Neural crest cell (in vitro differentiated cells): ENCODE results near the gene ROBO1. TPM values are rescaled to one million over a fixed set of nuclear protein-coding genes. Genes with fewer than 3 reads are reported as not detected.

Experiments used
- DNase-seq: peaks from one replicate; pipeline ENCODE4 v3.0.0; 2021; ENCODE audit warnings: low read depth, mixed read lengths, low spot score
- H3K27ac Mint-ChIP-seq: one replicate; pipeline ENCODE4 v1.8.0; 2021; ENCODE audit warnings: mild to moderate bottlenecking, mixed read lengths; ENCODE audit not compliant: unreplicated experiment
- H3K27me3 Mint-ChIP-seq: 2 replicates; pipeline ENCODE4 v1.8.0; 2021; ENCODE audit warnings: low read depth, mild to moderate bottlenecking, mixed read lengths
- H3K36me3 Mint-ChIP-seq: 2 replicates; pipeline ENCODE4 v1.8.0; 2021; ENCODE audit warnings: low read depth, mild to moderate bottlenecking, mixed read lengths
- H3K4me1 Mint-ChIP-seq: 2 replicates; pipeline ENCODE4 v1.8.0; 2021; ENCODE audit warnings: mixed read lengths
- H3K4me3 Mint-ChIP-seq: one replicate; pipeline ENCODE4 v1.8.0; 2021; ENCODE audit warnings: mild to moderate bottlenecking, mixed read lengths
- H3K9me3 Mint-ChIP-seq: 2 replicates; pipeline ENCODE4 v1.8.0; 2021; ENCODE audit warnings: mixed read lengths
- CTCF ChIP-seq: fragments of 200-600 bp; sonication (generic); conservative IDR thresholded peaks from 2 replicates; pipeline ENCODE4 v1.5.0; 2021; ENCODE audit warnings: antibody characterized with exemption, mild to moderate bottlenecking
- total RNA-seq: library from RNA; stranded (reverse); gene quantifications from 2 replicates; pipeline ENCODE4 v1.2.1, GENCODE V29; 2021

ROBO1 gene
- total RNA-seq, 1 donor from 2014 or later: 88.7 TPM

- DNase-seq: no peak
- no peak overlapping the region for H3K27ac Mint-ChIP-seq
- H3K4me1 Mint-ChIP-seq: peaks cover 14% of the 10 kb centered on the region
- no peaks in the 10 kb centered on the region for H3K27me3 Mint-ChIP-seq
- no peak for TF ChIP-seq CTCF
- peaks cover 10% of the 10 kb centered on the region for H3K36me3 Mint-ChIP-seq
- no peak overlapping the region for H3K4me3 Mint-ChIP-seq
- H3K9me3 Mint-ChIP-seq: no peaks in the 10 kb centered on the region
Observed at GRCh38 chr3:78717041-78717440, 1050.8 kb downstream of the ROBO1 start.

GRCh38 chr3:78712941-78713340, 1054.9 kb downstream of the ROBO1 start:
- Mint-ChIP-seq H3K27me3 (no peaks in the 10 kb centered on the region), H3K4me1 (peaks cover 15% of the 10 kb centered on the region), H3K27ac (no peak overlapping the region), H3K9me3 (no peaks in the 10 kb centered on the region), H3K4me3 (no peak overlapping the region), H3K36me3 (peaks cover 10% of the 10 kb centered on the region)
- no peak for TF ChIP-seq CTCF
- no peak for DNase-seq

- no peak for DNase-seq
- no peaks in the 10 kb centered on the region for H3K27me3 Mint-ChIP-seq
- peaks cover 20% of the 10 kb centered on the region for H3K4me1 Mint-ChIP-seq
- no peaks in the 10 kb centered on the region for H3K9me3 Mint-ChIP-seq
- H3K36me3 Mint-ChIP-seq: peaks cover 7% of the 10 kb centered on the region
- H3K27ac Mint-ChIP-seq: no peak overlapping the region
- no peak overlapping the region for H3K4me3 Mint-ChIP-seq
- no peak for TF ChIP-seq CTCF
Observed at GRCh38 chr3:78712270-78712669, 1055.5 kb downstream of the ROBO1 start.

- Mint-ChIP-seq H3K27me3 (no peaks in the 10 kb centered on the region), H3K36me3 (peaks cover 3% of the 10 kb centered on the region), H3K27ac (no peak overlapping the region), H3K9me3 (no peaks in the 10 kb centered on the region), H3K4me1 (peaks cover 29% of the 10 kb centered on the region), H3K4me3 (no peak overlapping the region)
- TF ChIP-seq CTCF: no peak
- no peak for DNase-seq
Observed at GRCh38 chr3:78708565-78709073, 1059.2 kb downstream of the ROBO1 start.

- H3K27me3 Mint-ChIP-seq: no peaks in the 10 kb centered on the region
- no peak overlapping the region for H3K4me3 Mint-ChIP-seq
- no peak for DNase-seq
- H3K9me3 Mint-ChIP-seq: no peaks in the 10 kb centered on the region
- H3K4me1 Mint-ChIP-seq: peaks cover 28% of the 10 kb centered on the region
- TF ChIP-seq CTCF: no peak
- H3K36me3 Mint-ChIP-seq: no peaks in the 10 kb centered on the region
- no peak overlapping the region for H3K27ac Mint-ChIP-seq
Observed at GRCh38 chr3:78707609-78708008, 1060.2 kb downstream of the ROBO1 start.
